Tongue (tissue), 2 donors: ENCODE results near the gene MAPK8IP2. TPM values are rescaled to one million over a fixed set of nuclear protein-coding genes. Genes with fewer than 3 reads are reported as not detected.
"Not testable (repeated sequence)": the region's sequence is repeated elsewhere in the genome, so short reads cannot be mapped to it uniquely, and the experiment has no call there.

ENCODE experiments used
- DNase-seq: peaks from one replicate; pipeline ENCODE4 v3.0.0-alpha.2; 2015
- total RNA-seq: library from RNA; depleted of rRNA; stranded (reverse); fragments of >200 nt; gene quantifications from one replicate; pipeline ENCODE4 v1.2.3, GENCODE V29; 2014

The MAPK8IP2 gene
- total RNA-seq, 1 donor from 2014 or later = 1.2 TPM

DNA sequence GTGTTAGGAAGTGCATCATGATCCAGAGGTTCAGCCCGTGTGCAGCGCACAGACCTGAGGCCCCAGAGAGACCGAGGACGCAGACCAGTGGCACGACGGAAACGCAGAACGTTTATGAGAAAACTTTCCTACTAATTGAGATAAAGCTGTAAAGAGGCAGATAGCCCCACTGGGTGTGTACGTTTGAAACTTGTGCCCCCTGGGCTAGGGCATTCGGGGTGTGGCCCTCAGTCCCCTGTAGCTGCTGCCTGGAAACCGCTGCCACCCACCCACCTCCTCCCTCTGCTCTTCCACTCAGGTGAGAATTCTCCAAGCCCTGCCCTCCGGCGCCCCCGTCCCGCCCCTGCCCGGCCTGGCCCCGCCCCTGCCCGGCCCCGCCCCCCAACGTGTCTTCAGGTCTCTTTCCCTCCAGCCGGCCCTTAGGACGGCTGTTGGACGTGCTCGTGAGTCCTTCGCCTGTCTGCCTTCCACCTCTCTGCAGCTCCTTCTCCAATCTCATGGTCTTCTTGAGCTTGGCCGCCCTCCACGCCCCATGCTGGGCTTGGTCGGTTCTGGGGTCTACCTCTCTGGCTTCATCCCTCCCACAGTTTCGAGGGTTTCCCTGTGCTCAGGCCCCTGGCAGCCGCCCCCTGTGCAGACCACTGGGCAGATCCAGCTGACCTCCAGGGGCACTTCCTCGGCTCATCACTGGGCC is 12.1 kb downstream of the MAPK8IP2 start:
- DNase-seq = no peak

DNA sequence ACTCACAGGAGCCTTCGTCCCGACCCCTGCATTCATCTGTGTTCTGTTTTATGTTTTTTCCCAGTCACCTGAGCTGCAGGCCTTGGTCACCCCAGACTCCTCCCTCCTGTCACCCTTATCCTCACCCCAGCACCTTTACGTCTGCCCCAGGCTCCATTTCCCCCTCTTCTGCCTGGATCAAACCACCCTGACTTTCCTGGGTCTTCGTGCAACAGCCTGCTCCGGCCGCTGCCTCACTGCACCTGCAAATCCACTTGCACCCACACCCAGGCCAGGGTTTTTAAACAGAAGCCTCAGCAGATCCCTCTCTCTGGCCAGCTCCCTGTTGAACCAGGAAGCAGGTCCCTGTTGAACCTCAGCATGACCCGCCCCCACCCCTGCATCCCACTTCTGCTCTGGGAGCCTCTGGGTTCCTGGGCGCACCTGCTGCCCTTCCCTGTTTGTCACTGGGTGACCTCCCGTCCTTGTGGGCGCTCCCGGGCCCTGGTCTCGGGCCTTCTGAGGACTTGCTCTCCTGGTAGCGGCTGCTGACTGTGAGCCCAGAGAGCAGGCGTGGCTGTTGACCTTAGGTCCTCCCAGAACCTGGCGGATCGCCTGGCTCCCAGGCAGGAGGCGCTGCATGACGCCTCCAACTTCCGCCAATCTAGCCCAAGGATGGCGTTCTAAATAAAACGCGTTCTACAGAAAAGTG is 12.8 kb downstream of the MAPK8IP2 start:
- no peak for DNase-seq

DNA sequence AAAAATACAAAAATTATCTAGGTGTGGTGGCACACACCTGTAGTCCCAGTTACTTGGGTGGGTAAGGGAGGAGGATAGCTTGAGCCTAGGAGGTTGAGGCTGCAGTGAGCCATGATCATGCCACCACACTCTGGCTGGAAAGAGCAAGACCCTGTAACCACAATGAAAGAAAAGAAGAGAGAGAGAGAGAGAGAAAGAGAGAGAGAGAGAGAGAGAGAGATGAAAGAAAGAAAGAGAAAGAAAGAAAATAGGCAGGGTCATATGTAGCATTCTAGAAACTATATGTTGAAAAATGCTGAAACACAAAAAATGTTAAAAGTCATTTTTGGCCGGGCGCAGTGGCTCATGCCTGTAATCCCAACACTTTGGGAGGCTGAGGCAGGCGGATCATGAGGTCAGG is 13.7 kb downstream of the MAPK8IP2 start:
- DNase-seq = not testable (repeated sequence)

DNA sequence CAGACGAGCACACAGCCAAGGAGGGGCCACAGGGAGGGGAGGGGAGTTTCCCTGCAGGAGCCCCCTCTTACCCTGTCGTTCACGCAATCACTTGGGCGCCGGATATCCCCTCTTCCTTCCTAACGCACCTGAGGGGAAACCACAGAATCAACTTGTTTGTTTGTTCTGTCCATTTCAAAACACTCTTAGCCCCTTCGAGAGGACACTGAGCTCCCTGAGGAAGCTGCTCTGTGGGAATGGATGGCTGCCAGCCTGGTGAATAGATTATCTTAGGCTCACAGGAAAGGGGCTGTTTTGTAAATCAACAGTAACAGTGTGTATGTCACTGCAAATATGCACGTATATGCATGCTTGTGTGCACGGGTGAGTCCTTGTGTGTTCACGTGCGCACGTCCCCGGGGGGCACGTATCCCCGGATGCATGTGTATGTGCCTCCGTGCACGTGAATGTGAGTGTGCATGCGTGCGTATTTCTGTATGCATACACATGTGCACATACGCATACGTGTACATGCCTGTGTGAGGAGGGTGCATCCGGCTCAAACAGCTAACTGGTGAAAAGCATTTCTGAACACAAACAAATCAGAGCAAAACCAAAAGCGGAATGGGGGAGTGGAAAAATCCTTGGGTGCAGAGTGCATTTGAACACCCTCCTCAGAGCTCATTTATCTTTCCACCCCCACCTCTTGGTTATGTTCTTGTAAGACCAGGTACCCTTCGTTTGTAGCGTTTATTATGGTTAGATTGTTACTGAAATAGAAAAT is 20.2 kb downstream of the MAPK8IP2 start:
- no peak for DNase-seq

DNA sequence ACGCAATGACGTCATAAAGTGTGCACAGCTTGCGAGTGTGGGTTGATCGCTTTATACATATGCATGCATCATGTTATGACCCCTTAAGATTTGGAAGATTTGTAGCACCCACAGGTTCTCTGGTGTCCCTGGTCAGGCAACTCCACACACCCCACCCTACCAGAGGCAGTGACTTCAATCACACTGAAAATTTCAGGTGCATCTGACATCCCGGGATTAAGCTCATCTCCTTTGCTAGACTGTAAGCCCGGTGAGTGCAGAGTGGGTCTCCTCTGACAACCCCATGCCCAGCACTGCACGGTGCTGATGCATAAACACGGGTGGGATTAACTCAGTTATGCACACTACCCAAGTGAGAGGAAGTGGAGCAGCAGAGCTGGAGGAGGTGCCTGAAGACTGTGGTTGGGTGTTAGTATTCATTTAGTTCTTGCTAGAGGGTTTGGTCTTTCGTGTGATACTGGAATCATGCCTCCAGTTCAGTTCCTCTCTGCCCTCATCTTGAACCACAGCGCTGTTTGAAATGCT is 20.8 kb downstream of the MAPK8IP2 start:
- no peak for DNase-seq

DNA sequence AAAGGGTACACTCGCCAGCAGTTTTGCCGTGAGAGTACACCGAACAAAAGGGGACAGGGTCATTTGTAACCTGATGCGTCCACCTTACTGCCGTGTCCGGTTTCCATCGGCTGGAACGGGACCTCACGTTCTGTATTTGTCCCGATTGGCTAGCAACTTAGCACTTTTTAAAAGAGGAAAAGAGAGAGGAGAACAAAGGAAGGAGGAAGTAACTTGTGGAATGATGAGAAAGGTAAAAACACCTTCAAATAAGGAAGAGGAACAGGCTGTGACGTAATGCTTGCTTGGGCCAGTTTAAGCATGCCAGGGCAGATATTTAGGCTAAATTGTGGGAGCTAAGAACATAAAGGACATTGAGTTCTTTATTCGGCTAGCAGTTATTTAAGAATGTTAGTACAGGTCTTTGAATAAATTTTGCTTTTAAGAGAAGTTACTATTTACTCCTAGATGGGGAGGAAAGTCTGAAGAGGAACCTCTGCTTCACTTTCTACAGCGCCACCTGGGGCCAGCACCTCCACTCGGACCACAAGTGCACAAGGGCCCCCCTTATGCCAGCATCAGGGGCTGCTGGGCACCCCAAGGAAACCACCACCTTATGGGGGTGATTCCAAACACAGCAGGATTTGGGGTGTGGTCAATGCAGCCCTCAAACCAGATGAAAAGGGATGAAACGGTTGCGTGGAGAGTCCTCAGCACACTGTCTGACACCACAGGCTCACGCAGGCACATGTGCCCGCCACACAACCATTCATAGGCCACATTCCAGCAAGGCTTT is 21.5 kb downstream of the MAPK8IP2 start:
- no peak for DNase-seq

DNA sequence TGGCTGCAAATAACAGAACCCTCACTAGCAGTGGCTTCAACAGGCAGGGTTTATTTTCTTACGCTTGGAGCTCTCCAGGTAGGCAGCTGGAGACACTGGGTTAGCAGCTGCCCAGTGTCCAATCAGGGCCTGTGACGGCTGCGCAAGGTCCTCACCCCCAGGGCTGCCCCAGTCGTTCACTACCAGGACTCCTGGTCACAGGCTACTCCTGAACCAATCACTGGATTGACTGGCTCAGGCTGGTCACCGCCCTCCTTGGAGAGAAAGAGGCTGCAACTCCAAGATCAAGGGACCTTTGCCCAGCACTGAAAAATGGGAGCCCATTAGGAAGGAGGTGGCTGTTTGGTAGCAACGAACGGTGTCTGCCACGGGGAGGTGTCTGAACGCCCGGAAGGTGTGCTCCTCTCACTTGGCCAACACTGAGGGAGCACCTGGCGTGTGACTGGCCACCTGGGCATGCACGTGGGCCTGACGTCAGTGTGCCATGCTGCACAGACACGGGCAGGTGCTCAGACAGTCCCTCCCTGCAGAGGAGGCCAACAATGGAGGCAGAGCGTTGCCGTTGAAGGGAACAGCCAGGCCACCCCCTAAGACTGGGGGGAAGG is 22.2 kb downstream of the MAPK8IP2 start:
- no peak for DNase-seq

DNA sequence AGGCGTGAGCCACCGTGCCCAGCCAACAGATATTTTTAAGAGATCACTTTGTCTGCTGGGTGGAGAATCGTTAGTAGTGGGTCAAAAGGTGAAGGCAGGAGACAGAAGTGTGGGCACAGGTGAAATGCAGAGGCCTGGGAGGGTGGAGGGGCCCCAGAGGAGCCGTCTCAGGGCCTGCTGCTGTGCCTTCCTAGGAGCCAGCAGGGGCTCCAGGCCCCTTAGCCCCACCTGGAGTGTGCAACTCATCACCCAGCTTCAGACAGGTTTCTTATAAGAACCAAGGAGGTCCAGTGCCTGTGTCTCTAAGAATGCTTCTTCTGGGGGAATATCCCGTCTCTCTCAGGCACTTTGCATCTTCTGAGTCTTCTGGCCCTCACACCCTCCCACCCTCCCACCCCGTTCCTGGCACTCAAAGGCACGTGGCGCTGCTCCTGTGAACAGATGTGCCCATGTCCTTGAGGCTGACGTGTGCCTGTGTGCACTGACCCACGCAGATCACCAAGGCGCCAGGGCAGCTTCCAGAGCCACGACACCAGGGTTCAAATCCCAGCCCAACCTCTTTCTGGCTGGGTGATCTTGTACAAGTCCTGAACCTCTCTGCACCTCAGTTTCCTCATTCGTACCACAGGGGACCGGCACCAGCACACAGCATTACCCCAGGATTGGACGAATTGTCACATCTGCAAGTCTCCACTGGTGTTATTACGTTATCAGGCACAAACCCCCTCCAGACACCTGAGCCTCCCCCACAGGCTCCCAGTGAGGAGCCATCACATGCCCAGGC is 23.9 kb downstream of the MAPK8IP2 start:
- DNase-seq = no peak

DNA sequence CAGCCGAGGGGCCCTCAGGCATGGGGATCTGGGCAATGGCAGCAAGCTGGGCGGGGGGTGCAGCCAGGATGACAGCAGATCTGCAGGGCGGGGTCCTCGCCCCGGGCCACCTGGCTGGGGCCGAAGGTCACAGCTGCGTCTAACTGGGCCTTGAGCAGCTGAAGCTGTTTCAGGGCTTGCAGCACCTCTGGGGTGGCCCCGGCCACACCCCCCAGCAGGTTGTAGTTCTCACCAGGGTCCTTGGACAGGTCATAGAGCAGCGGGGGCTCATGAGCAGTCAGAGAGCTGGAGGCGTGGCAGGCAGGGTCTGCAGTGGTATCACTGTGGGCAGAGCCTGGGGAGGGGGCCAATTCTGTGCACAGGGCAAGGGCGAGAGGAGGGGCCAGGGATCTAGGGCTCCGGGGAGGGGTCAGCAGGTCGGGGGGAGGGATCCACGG is 24.6 kb downstream of the MAPK8IP2 start:
- DNase-seq = no peak

DNA sequence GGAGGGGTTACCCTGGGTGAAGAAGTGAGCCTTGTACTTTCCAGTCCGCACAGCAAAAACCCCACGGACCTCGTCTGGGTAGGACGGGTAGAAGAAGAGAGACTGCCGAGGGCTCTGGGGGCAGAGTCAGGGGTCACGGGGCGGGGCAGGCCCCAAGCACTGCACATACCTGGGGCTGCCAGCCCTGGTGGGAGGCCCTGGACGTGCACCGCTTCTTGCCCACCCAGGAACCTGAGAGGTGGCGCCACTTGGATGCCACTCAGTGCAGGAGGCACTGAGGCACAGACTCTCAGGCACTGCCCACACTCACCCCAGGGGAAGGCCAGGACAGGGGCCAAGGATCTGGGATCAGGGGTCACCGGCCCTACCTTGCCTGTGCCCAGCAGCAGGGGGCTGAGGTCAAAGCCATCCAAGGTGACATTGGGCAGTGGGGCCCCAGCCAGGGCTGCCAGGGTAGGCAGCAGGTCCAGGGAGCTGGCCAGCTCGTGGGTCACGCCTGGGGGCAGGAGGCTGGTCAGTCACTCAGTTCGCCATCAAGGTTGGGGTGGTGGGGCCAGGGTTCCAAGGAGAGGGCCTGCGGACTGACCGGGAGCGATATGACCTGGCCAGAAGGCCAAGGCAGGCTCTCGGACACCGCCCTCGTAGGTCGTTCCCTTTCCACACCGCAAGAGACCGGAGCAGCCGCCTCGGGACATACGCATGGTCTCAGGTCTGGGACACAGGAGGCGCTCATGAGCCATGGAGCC is 25.1 kb downstream of the MAPK8IP2 start:
- DNase-seq = no peak

DNA sequence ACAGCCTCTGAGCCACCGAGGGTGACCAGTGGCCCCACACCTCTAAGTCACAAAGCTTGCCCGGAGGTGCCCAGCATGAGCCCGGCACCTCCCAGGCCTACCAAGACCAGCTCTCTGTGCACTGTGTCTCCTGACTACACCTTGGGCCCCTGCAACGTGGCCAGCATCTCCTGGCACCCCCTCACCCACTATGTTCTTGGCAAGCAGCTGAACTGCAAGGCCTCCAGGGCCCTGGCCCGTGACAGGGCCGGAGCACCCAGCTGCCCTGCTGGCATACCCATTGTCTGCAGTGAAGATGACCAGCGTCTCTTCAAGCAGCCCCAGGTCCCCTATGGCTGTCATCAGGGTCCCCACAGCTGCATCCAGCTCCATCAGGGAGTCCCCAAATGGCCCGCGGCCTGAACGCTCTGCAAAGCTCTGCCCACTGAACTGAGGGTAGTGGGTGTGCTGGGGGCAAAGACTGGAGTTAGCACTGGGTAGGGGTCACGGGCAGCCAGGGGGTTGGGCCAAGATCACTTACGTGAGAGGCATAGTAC is 25.8 kb downstream of the MAPK8IP2 start:
- no peak for DNase-seq

DNA sequence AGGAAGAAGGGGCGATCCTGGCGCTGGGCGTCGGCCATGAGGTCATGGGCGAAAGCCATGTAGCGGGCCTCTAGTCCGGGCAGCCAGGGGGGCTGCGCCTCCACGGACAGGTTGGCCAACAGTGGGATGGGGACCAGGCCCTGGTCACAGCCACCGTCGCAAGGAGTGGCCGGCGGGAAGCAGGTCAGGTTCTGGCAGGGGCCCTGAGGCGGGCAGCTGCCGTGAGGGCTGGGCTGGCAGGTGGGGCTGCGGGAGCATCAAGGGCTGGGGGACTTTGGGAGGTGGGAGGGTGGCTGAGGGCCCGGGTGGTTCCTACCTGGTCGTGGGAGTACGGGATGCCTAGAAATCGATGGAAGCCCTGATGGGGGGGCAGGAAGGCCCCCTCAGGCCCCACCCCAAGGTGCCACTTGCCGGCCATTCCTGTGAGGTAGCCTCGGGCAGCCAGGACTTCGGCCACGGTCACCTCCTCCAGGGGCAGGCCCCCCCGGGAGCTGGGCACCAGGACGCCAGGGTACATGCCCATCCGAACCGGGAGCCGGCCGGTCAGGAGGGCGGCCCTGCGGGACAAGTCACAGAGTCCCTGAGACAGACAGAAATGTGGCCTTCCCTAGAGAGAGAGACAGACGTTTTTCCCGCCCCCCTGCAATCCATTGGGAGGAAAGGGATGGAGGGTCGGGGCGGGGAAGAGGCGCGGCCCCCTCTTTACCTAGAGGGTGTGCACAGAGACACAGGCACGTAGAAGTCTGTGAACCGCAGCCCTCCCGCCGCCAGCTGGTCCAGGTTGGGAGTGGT is 26.5 kb downstream of the MAPK8IP2 start:
- no peak for DNase-seq

DNA sequence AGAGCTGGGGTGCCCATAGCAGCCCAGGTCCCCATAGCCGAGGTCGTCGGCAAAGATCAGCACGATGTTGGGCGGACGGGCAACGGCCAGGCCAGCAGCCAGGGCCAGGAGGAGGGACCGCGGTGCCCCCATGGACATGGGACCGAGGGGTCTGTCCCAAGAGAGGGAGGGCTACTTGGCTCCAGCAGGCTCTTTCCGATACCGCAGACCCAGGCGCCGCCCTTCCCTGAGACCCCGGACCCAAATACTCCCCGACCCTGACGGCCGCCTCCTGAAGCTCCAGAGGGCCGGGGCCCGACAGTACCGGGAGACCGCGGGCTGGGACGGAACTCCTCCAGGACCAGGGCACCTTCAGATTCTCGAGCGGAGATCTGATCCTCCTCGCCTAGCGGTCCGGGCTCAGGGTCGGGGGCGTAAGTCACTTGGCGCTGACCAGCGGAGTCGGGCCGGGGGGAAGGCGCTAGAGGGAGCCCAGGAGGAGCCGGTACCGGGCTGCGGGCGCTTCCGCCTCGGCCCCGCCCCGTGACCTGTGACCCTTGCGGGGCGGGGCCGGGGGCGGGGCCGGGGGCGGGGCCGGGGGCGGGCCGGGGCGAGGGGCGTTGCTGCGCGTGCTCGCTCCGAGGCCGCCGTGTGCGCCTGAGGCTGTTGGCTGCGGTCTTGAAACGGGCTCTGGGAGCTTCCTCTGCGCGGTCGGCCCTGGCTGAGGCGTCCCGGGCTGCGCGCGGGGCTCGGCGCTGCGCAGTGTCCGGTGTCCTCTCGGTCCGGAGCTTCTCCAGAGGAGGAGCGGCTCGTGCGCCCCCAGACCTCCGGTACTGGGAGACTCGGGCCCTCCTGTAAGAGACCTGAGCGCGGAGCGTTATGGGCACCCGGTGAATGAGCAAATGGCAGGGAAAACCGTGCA is 27.3 kb downstream of the MAPK8IP2 start, which contains the start of gene ARSA:
Gene ARSA, minus strand, starts transcription at position 511 of the 901 bp plus-strand sequence. Its CDS starts 373 bp downstream, at position 138.
- peak; percentile 91 for DNase-seq

DNA sequence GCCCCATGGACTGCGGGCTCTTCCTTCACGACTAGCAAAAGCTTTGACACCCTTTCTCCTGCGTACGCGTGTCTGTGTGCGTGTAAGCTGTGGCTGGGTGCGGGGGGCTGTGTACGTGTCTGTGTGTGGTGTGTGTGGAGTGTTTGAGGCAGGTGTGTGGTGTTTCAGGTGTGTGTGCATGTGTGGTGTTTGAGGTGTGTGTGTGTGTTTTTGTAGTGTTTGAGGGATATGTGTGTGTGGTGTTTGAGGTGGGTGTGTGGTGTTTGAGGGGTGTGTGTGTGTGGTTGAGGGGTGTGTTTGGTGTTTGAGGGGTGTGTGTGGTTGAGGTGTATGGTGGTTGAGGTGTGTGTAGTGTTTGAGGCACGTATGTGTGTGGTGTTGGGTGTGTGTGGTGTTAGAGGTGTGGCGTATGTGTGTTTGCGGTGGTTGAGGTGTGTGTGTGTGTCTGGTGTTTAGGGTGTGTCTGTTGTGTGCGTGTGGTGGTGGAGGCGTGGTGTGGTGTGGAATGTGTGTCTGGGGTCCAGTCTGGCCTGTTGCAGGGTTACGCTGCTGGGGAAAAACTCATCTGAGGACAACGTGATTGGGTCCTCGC is 28.0 kb downstream of the MAPK8IP2 start:
- DNase-seq = no peak

DNA sequence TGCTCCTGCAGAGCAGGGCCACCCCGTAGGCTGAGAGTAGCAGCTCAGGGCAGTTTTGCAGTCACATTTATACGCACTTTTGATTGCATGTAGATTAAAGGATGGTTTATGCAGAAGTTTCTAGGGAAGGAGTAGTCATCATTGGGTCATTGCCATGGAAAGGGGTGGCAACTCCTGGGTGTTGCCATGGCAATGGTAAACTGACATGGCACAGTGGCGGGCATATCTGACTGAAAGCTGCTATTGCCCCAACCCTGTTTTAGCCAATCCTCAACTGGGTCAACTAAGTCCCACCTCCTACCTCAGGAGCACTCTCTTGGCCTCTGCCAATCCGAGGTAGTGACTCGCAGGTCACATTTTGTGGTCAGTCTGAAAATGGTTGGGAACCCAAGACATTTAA is 29.8 kb downstream of the MAPK8IP2 start:
- DNase-seq = no peak

DNA sequence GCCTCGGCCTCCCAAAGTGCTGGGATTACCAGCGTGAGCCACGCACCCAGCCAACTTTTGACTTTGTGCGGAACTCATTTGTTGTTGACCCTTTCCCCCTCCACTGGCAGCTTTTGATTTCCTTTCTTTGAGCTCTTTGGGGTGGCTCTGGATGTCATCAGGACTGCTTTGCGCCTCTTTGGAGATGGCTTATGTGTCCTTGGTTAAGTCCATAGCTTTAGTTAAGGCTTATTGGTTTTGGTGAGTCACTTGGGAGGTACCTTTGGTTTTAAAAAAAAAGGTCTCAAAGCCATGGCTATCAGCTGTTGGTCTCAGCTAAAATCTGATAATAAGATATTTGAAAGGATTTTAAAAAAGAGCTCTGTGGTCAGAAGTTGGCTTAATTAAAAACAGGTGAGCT is 32.5 kb downstream of the MAPK8IP2 start:
- no peak for DNase-seq

DNA sequence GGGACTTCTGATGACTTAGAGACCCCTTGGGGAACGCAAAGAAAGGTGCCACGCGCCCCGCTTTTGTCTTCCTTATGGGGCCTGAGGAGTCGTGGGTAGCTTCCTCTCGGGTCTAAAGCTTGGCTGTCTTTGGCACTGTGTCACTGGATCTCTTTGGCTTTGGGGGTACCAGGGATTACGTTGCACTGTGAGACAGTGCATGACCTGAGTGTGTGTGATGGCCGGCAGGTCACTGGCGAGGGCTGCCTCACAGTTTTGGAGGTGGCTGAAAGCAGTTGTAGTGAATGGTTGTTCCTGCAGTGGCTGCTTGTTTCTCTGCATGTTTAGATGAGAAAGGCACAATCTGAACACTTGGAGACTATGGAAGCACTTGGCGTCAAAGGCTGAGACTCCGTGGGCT is 33.2 kb downstream of the MAPK8IP2 start:
- DNase-seq = no peak
